ENCODE results near the gene CALHM5.

Gene CALHM5

GRCh38 chr6:116528133-116528532, 16.7 kb downstream of the CALHM5 start:
- H2AFZ ChIP-seq (ENCODE audit: low read depth), result no peak overlapping the region
- TF ChIP-seq CTCF (conservative IDR thresholded peaks at IDR 0.05; ENCODE audit: low read depth, low read length), result no peak
- H3K9ac ChIP-seq, result no peak overlapping the region
- H3K79me2 ChIP-seq (ENCODE audit: insufficient read depth, low read depth), result no peaks in the 10 kb centered on the region
- no peaks in the 10 kb centered on the region for H3K27me3 ChIP-seq (ENCODE audit: insufficient read depth, low read depth)
- no peaks in the 10 kb centered on the region for H3K4me1 ChIP-seq (ENCODE audit: low read depth, poor library complexity, severe bottlenecking)
- no peak overlapping the region for H3K27ac ChIP-seq
- no peaks in the 10 kb centered on the region for H4K20me1 ChIP-seq (ENCODE audit: insufficient read depth)
- no peak overlapping the region for H3K4me2 ChIP-seq
- no peak overlapping the region for H3K4me3 ChIP-seq (IDR thresholded peaks at IDR 0.05; ENCODE audit: insufficient read depth, low read depth, low read length)
- H3K36me3 ChIP-seq (ENCODE audit: insufficient read depth), result no peaks in the 10 kb centered on the region

GRCh38 chr6:116528780-116529179, 17.3 kb downstream of the CALHM5 start:
- H3K4me2 ChIP-seq, result no peak overlapping the region

GRCh38 chr6:116529466-116530290, 18.2 kb downstream of the CALHM5 start:
- Histone ChIP-seq H3K36me3 (ENCODE audit: insufficient read depth) (no peaks in the 10 kb centered on the region), H3K4me3 (IDR thresholded peaks at IDR 0.05; ENCODE audit: insufficient read depth, low read depth, low read length) (no peak overlapping the region), H4K20me1 (ENCODE audit: insufficient read depth) (no peaks in the 10 kb centered on the region), H3K4me2 (no peak overlapping the region), H2AFZ (ENCODE audit: low read depth) (no peak overlapping the region), H3K79me2 (ENCODE audit: insufficient read depth, low read depth) (no peaks in the 10 kb centered on the region), H3K9ac (no peak overlapping the region), H3K27ac (no peak overlapping the region), H3K4me1 (ENCODE audit: low read depth, poor library complexity, severe bottlenecking) (no peaks in the 10 kb centered on the region), H3K27me3 (ENCODE audit: insufficient read depth, low read depth) (no peaks in the 10 kb centered on the region)
- TF ChIP-seq CTCF (conservative IDR thresholded peaks at IDR 0.05; ENCODE audit: low read depth, low read length), result no peak

More at GRCh38 chr6:116528780-116529179, 17.3 kb downstream of the CALHM5 start:
- H3K9ac ChIP-seq, result no peak overlapping the region
- no peaks in the 10 kb centered on the region for H3K27me3 ChIP-seq (ENCODE audit: insufficient read depth, low read depth)
- no peaks in the 10 kb centered on the region for H3K4me1 ChIP-seq (ENCODE audit: low read depth, poor library complexity, severe bottlenecking)
- no peaks in the 10 kb centered on the region for H4K20me1 ChIP-seq (ENCODE audit: insufficient read depth)
- H3K36me3 ChIP-seq (ENCODE audit: insufficient read depth), result no peaks in the 10 kb centered on the region
- no peak overlapping the region for H3K4me3 ChIP-seq (IDR thresholded peaks at IDR 0.05; ENCODE audit: insufficient read depth, low read depth, low read length)
- H3K27ac ChIP-seq, result no peak overlapping the region
- H2AFZ ChIP-seq (ENCODE audit: low read depth), result no peak overlapping the region
- no peak for TF ChIP-seq CTCF (conservative IDR thresholded peaks at IDR 0.05; ENCODE audit: low read depth, low read length)
- H3K79me2 ChIP-seq (ENCODE audit: insufficient read depth, low read depth), result no peaks in the 10 kb centered on the region

- no peaks in the 10 kb centered on the region for H3K4me1 ChIP-seq (ENCODE audit: low read depth, poor library complexity, severe bottlenecking)
- no peak overlapping the region for H3K9ac ChIP-seq
- H3K27ac ChIP-seq, result no peak overlapping the region
- no peaks in the 10 kb centered on the region for H3K79me2 ChIP-seq (ENCODE audit: insufficient read depth, low read depth)
- H3K4me2 ChIP-seq, result no peak overlapping the region
- H2AFZ ChIP-seq (ENCODE audit: low read depth), result no peak overlapping the region
- TF ChIP-seq CTCF (conservative IDR thresholded peaks at IDR 0.05; ENCODE audit: low read depth, low read length), result no peak
- no peaks in the 10 kb centered on the region for H3K36me3 ChIP-seq (ENCODE audit: insufficient read depth)
- H3K27me3 ChIP-seq (ENCODE audit: insufficient read depth, low read depth), result no peaks in the 10 kb centered on the region
- H3K4me3 ChIP-seq (IDR thresholded peaks at IDR 0.05; ENCODE audit: insufficient read depth, low read depth, low read length), result no peak overlapping the region
- no peaks in the 10 kb centered on the region for H4K20me1 ChIP-seq (ENCODE audit: insufficient read depth)
Observed at GRCh38 chr6:116530436-116530835, 19.0 kb downstream of the CALHM5 start.
